Vagina (tissue), 2 donors: ENCODE measurements around the gene STXBP4. TPM values are rescaled to one million over a fixed set of nuclear protein-coding genes. Genes with fewer than 3 reads are reported as not detected.

Experiments used
- DNase-seq, 2 donors: peaks; one replicate each; pipeline ENCODE4 v3.0.0-alpha.2; 2017; ENCODE audit errors: extremely low spot score in 2 of 2
- H3K27ac ChIP-seq: fragments of 200-600 bp; sonication (generic); one replicate; pipeline ENCODE4 v1.5.1; 2019
- H3K27me3 ChIP-seq: fragments of 200-600 bp; sonication (generic); one replicate; pipeline ENCODE4 v1.5.1; 2019
- H3K36me3 ChIP-seq, 2 donors: fragments of 200-600 bp; sonication (generic); one replicate each; pipeline ENCODE4 v1.5.1; 2017 to 2019
- H3K4me1 ChIP-seq: fragments of 200-600 bp; sonication (generic); one replicate; pipeline ENCODE4 v1.5.1; 2019
- H3K4me3 ChIP-seq, 2 donors: fragments of 200-600 bp; sonication (generic); 1 replicate in 1 of 2; 2 replicates in 1 of 2; pipeline ENCODE4 v1.5.1; 2016 to 2019
- H3K9me3 ChIP-seq: fragments of 200-600 bp; sonication (generic); one replicate; pipeline ENCODE4 v1.5.1; 2019
- CTCF ChIP-seq, 3 experiments: fragments of 450-650 bp in 2 of 3; fragments of 200-600 bp in 1 of 3; sonication (generic) in 1 of 3; IDR thresholded peaks; one replicate each; pipeline ENCODE4 v1.5.1; 2017 to 2019; ENCODE audit warnings: antibody characterized with exemption in 3 of 3, mild to moderate bottlenecking in 2 of 3, moderate library complexity in 2 of 3
- POLR2A ChIP-seq, 2 donors: fragments of 450-650 bp; IDR thresholded peaks; one replicate each; pipeline ENCODE4 v1.6.1; 2017; ENCODE audit warnings: antibody characterized with exemption in 2 of 2, mild to moderate bottlenecking in 2 of 2, moderate library complexity in 2 of 2
- POLR2AphosphoS5 ChIP-seq, 2 donors: sonication (generic); formaldehyde crosslinking; IDR thresholded peaks; one replicate each; pipeline ENCODE4 v1.9.0; 2017; ENCODE audit warnings: antibody characterized with exemption in 2 of 2, mild to moderate bottlenecking in 2 of 2, low read depth in 1 of 2; ENCODE audit not compliant: insufficient read depth in 1 of 2
- intact Hi-C: fragments of 100-400 bp; cut with DNase I; formaldehyde crosslinking; loops from one replicate; pipeline ENCODE4 v1.15.1; 2023
- total RNA-seq: library from RNA; depleted of rRNA; stranded (reverse); fragments of >200 nt; gene quantifications from one replicate; pipeline ENCODE4 v1.2.3, GENCODE V29; 2016

STXBP4 gene
- total RNA-seq, 1 donor from 2014 or later = 9.6 TPM

- peaks cover 31% of the 10 kb centered on the region for H3K4me1 ChIP-seq
- intact Hi-C loops = no loop called here
Measured at GRCh38 chr17:54968988-54969332, 395 bp downstream of the STXBP4 start.

GRCh38 chr17:54969658-54970572 lies 1.4 kb downstream of the STXBP4 start:
- Histone ChIP-seq H3K9me3 (no peaks in the 10 kb centered on the region), H3K27ac (peak overlapping the region; percentile 81), H3K36me3 (no peaks in the 10 kb centered on the region), H3K27me3 (no peaks in the 10 kb centered on the region), H3K4me3 (peak overlapping the region; percentile 69 to 92), H3K4me1 (peaks cover 31% of the 10 kb centered on the region)
- DNase-seq = no peak
- TF ChIP-seq CTCF (IDR thresholded peaks at IDR 0.05) = no peak
- TF ChIP-seq POLR2AphosphoS5 (IDR thresholded peaks at IDR 0.05; ENCODE audit: insufficient read depth in 1 of 2, low read depth in 1 of 2) = no peak
- TF ChIP-seq POLR2A (IDR thresholded peaks at IDR 0.05) = no peak
- intact Hi-C loops = no loop called here

More at GRCh38 chr17:54968988-54969332, 395 bp downstream of the STXBP4 start:
- DNase-seq = no peak
- H3K9me3 ChIP-seq = no peaks in the 10 kb centered on the region
- TF ChIP-seq CTCF (IDR thresholded peaks at IDR 0.05) = no peak
- no peak for TF ChIP-seq POLR2AphosphoS5 (IDR thresholded peaks at IDR 0.05; ENCODE audit: insufficient read depth in 1 of 2, low read depth in 1 of 2)
- TF ChIP-seq POLR2A (IDR thresholded peaks at IDR 0.05) = no peak
- H3K27me3 ChIP-seq = no peaks in the 10 kb centered on the region
- H3K36me3 ChIP-seq = peaks cover 0 to 6% of the 10 kb centered on the region in 2 donors
- H3K27ac ChIP-seq = peak overlapping the region; percentile 81
- H3K4me3 ChIP-seq = peak overlapping the region; percentile 69 to 92

GRCh38 chr17:54971147-54971546 lies 2.6 kb downstream of the STXBP4 start:
- TF ChIP-seq CTCF (IDR thresholded peaks at IDR 0.05) = no peak
- no peak for TF ChIP-seq POLR2A (IDR thresholded peaks at IDR 0.05)
- no peak for TF ChIP-seq POLR2AphosphoS5 (IDR thresholded peaks at IDR 0.05; ENCODE audit: insufficient read depth in 1 of 2, low read depth in 1 of 2)
- Histone ChIP-seq H3K4me1 (peaks cover 27% of the 10 kb centered on the region), H3K4me3 (no peak overlapping the region), H3K27ac (no peak overlapping the region), H3K27me3 (no peaks in the 10 kb centered on the region), H3K9me3 (no peaks in the 10 kb centered on the region), H3K36me3 (no peaks in the 10 kb centered on the region)
- no peak for DNase-seq
- intact Hi-C loops = no loop called here

- TF ChIP-seq POLR2AphosphoS5 (IDR thresholded peaks at IDR 0.05; ENCODE audit: insufficient read depth in 1 of 2, low read depth in 1 of 2) (no peak), CTCF (IDR thresholded peaks at IDR 0.05) (no peak), POLR2A (IDR thresholded peaks at IDR 0.05) (no peak)
- Histone ChIP-seq H3K4me3 (no peak overlapping the region), H3K4me1 (peaks cover 20% of the 10 kb centered on the region), H3K36me3 (no peaks in the 10 kb centered on the region), H3K9me3 (no peaks in the 10 kb centered on the region), H3K27ac (no peak overlapping the region), H3K27me3 (no peaks in the 10 kb centered on the region)
- no peak for DNase-seq
- intact Hi-C loops = no loop called here
Measured at GRCh38 chr17:54971901-54972300, 3.3 kb downstream of the STXBP4 start.
